ENCODE results near the gene KCNQ1. TPM values are rescaled to one million over a fixed set of nuclear protein-coding genes. Genes with fewer than 3 reads are reported as not detected.

Gene KCNQ1
- total RNA-seq, 2 experiments from 2014 or later, result 9.1 to 10.9 TPM

DNA sequence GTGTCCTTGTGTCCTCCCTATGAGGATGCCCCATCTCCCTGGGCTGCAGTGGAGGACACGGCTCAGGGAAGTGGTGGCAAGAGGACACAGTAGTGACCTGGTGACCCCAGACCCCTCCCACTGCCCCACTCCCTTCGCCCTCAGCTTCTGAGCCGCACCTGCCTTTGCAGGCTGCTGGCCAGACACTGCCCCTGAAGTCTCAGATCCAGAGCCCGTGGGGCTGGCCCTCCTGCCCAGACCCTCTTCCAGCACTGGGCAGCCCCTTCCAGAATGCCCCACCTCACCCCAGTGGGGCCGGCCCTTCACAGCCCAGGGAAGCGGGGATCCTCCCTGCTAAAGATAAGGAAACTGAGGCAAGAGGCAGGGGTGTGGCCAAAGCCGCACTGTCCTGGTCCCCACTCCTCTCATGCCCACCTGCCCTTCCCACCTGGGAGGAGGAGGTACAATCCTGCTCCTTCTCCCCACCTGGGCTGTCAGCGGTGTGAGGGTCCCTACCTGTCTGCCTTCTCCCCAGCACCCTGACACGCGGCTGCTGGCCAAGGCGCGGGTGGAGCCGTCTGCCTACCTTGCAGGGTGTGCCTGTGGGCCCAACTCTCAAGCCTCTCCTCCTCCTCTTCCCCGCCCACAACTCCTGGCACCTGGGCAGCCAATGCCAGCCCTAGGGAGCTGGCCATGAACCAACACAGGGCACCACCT, 17.8 kb upstream of the KCNQ1 start:
- POLR2A ChIA-PET, result no interaction called here
- H3K4me3 Mint-ChIP-seq, result no peak overlapping the region
- no peaks in the 10 kb centered on the region for H3K9me3 Mint-ChIP-seq (ENCODE audit: low read depth)
- CTCF ChIA-PET, result interaction anchor here (0.7 to 3.5 kb wide), 7 partner anchors 10 to 781 kb away, joined by 3 to 51 read pairs (median 4); no protein-coding TSS in a partner anchor
- no peaks in the 10 kb centered on the region for H3K36me3 Mint-ChIP-seq (ENCODE audit: low read depth)
- DNase-seq (no peak), ATAC-seq (no peak)
- intact Hi-C loops (cut with DNase I, micrococcal nuclease), result no loop called here
- H3K27ac Mint-ChIP-seq, result no peak overlapping the region
- no peaks in the 10 kb centered on the region for H3K4me1 Mint-ChIP-seq
- no peaks in the 10 kb centered on the region for H3K27me3 Mint-ChIP-seq

DNA sequence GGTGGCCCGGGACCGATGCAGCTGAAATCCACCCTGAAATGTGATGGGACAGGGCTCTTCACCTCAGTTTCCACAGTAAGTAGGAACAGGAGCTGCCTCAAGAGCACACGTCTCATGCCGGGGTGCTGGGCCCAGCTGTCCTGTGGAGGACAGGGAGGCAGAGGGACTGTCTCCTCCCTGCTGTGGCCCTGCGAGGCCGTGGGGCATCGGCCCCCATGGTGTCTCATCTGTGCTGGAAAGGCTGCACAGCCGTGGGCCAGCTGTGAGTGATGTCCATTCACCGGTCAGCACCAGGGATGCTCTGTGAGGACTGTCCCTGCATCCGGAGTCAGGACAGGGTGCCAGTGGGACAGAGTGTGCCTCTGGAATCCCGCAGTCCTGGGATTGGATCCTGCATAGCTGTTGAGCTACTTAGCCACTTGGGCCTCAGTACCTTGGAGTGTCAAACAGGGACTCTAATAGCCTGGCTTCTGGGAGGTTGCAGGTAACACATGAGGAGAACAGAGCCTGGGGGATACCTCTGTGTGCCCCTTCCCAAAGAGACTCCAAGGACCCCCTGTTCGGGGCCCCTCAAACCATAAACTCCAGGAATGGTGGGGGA, 17.0 kb upstream of the KCNQ1 start:
- no peak for DNase-seq
- POLR2A ChIA-PET, result no interaction called here
- no peaks in the 10 kb centered on the region for H3K9me3 Mint-ChIP-seq (ENCODE audit: low read depth)
- H3K27ac Mint-ChIP-seq, result no peak overlapping the region
- H3K4me3 Mint-ChIP-seq, result no peak overlapping the region
- H3K4me1 Mint-ChIP-seq, result no peaks in the 10 kb centered on the region
- intact Hi-C loops (cut with DNase I, micrococcal nuclease), result loop anchor here (1.0 to 2.0 kb wide), 5 partner anchors 103 to 663 kb away; no protein-coding TSS in a partner anchor
- H3K27me3 Mint-ChIP-seq, result no peaks in the 10 kb centered on the region
- no peaks in the 10 kb centered on the region for H3K36me3 Mint-ChIP-seq (ENCODE audit: low read depth)
- no peak for ATAC-seq
- CTCF ChIA-PET, result interaction anchor here (0.7 to 3.5 kb wide), 7 partner anchors 9 to 780 kb away, joined by 4 to 51 read pairs (median 4); no protein-coding TSS in a partner anchor

DNA sequence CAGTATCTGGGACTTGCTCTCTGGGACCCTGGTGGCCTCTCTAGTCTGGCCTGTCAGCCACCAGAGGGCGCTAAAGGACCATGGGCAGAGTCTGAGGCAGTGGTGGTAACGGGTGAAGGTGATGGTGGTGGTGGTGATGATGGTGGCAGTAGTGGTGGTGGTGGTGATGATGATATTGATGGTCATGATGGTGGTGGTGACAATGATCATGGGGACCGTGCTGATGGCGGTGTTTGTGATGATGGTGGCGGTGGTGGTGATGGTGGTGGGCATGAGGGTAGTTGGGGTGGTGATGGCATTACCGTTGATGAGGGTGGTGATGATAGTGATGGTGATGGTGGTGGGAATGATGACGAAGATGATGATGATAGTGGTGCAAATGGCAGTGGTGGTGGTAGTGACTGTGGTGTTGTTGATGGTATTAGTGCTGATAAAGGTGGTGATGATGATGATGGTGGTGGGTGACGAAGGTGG, 16.4 kb upstream of the KCNQ1 start:
- Mint-ChIP-seq H3K4me3 (no peak overlapping the region), H3K27ac (no peak overlapping the region), H3K9me3 (ENCODE audit: low read depth) (no peaks in the 10 kb centered on the region), H3K36me3 (ENCODE audit: low read depth) (no peaks in the 10 kb centered on the region), H3K27me3 (no peaks in the 10 kb centered on the region), H3K4me1 (no peaks in the 10 kb centered on the region)
- ATAC-seq (peak; percentile 96), DNase-seq (peak; percentile 93)
- POLR2A ChIA-PET, result no interaction called here
- CTCF ChIA-PET, result interaction anchor here (0.8 to 3.5 kb wide), 3 partner anchors 104 to 459 kb away, joined by 4 to 51 read pairs (median 4); no protein-coding TSS in a partner anchor
- intact Hi-C loops (cut with DNase I, micrococcal nuclease), result loop anchor here (1.0 to 2.0 kb wide), 5 partner anchors 103 to 663 kb away; no protein-coding TSS in a partner anchor

DNA sequence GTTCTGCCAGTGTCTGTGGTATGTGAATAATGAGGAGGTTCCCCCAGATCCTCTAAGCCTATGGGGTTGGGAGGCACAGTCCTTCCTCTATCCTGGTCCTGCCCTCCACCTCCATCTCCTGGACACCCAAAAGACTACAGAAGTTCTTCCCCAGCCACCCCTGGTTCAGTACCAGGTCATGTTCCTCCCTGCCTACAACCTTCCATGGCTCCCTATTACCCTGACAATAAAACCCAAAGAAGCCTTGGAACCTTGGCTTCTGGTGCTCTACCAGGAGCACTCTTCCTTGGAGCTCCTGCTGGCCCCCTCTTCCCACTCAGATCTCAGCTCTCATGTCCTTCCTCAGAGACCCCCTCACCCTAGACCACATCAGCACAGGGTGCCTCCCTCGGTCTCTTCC, 13.4 kb upstream of the KCNQ1 start:
- ChIA-PET CTCF (interaction anchor here (2.0 kb wide), 1 partner anchor 100 kb away, joined by 6 read pairs; no protein-coding TSS in a partner anchor), POLR2A (no interaction called here)
- Mint-ChIP-seq H3K27ac (no peak overlapping the region), H3K36me3 (ENCODE audit: low read depth) (no peaks in the 10 kb centered on the region), H3K9me3 (ENCODE audit: low read depth) (no peaks in the 10 kb centered on the region), H3K27me3 (no peaks in the 10 kb centered on the region), H3K4me1 (no peaks in the 10 kb centered on the region), H3K4me3 (no peak overlapping the region)
- ATAC-seq (no peak), DNase-seq (no peak)
- intact Hi-C loops (cut with DNase I, micrococcal nuclease), result no loop called here

DNA sequence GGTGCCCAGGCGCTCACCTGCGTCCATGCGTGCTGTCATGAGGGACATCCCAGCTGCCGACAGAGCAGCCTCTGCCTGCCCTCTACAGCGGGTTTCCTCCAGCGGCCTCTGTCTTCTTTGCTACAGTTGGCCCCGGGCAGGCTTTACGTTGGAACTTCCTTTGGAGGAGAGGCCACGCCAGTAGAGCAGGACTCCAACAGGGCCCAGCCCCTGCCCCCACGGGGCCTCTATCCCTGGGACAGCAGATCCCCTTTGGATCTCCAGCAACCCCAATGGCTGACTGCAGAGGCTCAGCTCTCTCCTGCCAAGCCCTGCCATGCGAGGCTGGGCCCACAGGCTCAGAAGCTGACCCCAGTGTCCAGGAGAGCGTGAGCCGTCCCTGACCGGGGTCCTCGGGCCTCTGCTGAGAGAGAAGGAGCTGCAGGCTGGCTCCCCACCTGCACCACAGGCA, 12.6 kb upstream of the KCNQ1 start:
- no peak overlapping the region for H3K27ac Mint-ChIP-seq
- H3K9me3 Mint-ChIP-seq (ENCODE audit: low read depth), result no peaks in the 10 kb centered on the region
- intact Hi-C loops (cut with DNase I, micrococcal nuclease), result no loop called here
- DNase-seq (no peak), ATAC-seq (no peak)
- no peaks in the 10 kb centered on the region for H3K36me3 Mint-ChIP-seq (ENCODE audit: low read depth)
- POLR2A ChIA-PET, result no interaction called here
- CTCF ChIA-PET, result interaction anchor here (0.7 to 2.0 kb wide), 2 partner anchors 28 to 99 kb away, joined by 3 to 6 read pairs; no protein-coding TSS in a partner anchor
- H3K27me3 Mint-ChIP-seq, result no peaks in the 10 kb centered on the region
- H3K4me3 Mint-ChIP-seq, result no peak overlapping the region
- no peaks in the 10 kb centered on the region for H3K4me1 Mint-ChIP-seq

DNA sequence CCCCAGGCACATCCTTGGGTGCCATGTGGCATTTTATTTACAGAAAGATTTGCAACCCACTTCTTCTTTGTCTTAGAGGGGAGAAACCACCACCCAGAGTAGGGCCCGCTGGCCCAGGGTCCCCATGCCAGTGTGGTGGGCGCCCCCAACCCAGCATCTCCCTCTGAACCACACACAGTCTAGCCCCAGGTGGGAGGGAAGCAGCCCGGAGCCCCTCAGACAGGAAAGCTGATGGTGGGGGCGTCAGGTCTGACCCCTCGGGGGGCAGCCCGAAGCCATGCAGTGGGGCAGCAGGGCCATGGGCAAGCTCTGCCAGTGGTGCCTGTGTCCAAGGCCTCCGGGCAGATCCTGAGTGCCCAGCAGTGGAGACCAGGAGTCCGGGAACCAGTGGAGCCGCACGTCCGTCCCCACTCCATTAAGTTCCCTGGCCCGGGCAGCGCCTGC, 12.2 kb upstream of the KCNQ1 start:
- no peak for ATAC-seq
- H3K9me3 Mint-ChIP-seq (ENCODE audit: low read depth), result no peaks in the 10 kb centered on the region

DNA sequence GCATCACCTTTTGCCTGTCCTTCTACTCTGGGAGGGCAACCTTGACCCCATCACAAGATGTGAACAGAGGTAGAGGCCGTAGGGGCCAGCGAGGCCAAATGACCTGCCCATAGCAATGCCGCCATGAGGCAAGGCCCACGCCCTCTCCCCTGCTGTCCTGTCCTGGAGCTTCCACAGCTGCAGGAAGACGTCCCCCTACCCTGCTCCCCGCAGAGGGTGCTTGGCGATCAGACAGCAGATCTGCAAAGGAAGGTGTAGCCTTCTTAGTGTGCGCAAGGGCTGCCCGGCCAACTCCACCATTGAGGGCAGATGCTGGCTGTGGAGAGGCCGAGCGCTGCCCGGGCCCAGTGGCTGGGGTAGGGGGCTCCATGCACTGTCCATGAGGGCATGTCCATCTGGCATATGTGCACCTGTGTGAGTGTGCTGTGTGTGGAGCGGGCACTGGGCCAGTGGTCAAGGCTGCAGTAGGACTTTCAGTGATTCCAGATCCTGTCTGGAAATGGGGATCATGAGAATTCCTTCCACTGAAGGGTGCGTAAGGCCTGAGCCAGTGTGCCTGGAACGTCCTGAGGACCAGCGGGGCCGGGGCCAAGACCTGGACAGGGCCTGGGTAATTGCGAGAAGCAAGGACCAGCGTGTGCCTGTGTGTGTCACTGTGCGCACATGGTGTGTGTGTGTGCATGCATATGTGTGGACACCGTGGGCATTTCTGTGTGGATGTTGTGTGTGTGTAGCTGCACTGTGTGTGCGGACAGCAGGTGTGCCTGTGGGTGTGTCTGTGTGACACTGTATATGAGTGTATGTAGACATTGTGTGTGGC, 11.5 kb upstream of the KCNQ1 start:
- H3K9me3 Mint-ChIP-seq (ENCODE audit: low read depth), result no peaks in the 10 kb centered on the region
- no peaks in the 10 kb centered on the region for H3K27me3 Mint-ChIP-seq
- ATAC-seq, result no peak
- POLR2A ChIA-PET, result no interaction called here
- no peak overlapping the region for H3K4me3 Mint-ChIP-seq
- no peak for DNase-seq
- H3K27ac Mint-ChIP-seq, result no peak overlapping the region
- CTCF ChIA-PET, result no interaction called here
- H3K36me3 Mint-ChIP-seq (ENCODE audit: low read depth), result no peaks in the 10 kb centered on the region
- intact Hi-C loops (cut with DNase I, micrococcal nuclease), result no loop called here
- H3K4me1 Mint-ChIP-seq, result no peaks in the 10 kb centered on the region

More for the DNA sequence above, 12.2 kb upstream of the KCNQ1 start:
- Mint-ChIP-seq H3K4me1 (no peaks in the 10 kb centered on the region), H3K27ac (no peak overlapping the region), H3K27me3 (no peaks in the 10 kb centered on the region), H3K36me3 (ENCODE audit: low read depth) (no peaks in the 10 kb centered on the region), H3K4me3 (no peak overlapping the region)
- intact Hi-C loops (cut with DNase I, micrococcal nuclease), result no loop called here
- ChIA-PET CTCF (interaction anchor here (0.7 to 2.0 kb wide), 2 partner anchors 29 to 99 kb away, joined by 3 to 6 read pairs; no protein-coding TSS in a partner anchor), POLR2A (no interaction called here)
- no peak for DNase-seq

DNA sequence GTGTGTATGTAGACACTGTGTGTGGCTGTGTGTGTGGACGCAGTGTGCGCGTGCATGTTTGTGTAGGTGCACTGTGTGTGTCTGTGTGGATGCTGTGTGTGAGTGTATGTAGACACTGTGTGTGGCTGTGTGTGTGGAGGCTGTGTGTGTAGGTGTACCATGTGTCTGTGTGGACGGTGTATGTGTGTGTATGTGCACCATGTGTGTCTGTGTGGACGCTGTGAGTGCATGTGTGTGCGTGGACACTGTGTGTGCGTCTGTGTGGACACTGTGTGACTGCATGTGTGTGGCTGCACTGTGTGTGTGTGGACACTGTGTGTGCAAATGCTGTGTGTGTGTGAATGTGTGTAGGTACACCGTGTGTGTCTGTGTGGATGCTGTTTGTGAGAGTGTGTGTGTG, 10.8 kb upstream of the KCNQ1 start:
- ATAC-seq (no peak), DNase-seq (no peak)

DNA sequence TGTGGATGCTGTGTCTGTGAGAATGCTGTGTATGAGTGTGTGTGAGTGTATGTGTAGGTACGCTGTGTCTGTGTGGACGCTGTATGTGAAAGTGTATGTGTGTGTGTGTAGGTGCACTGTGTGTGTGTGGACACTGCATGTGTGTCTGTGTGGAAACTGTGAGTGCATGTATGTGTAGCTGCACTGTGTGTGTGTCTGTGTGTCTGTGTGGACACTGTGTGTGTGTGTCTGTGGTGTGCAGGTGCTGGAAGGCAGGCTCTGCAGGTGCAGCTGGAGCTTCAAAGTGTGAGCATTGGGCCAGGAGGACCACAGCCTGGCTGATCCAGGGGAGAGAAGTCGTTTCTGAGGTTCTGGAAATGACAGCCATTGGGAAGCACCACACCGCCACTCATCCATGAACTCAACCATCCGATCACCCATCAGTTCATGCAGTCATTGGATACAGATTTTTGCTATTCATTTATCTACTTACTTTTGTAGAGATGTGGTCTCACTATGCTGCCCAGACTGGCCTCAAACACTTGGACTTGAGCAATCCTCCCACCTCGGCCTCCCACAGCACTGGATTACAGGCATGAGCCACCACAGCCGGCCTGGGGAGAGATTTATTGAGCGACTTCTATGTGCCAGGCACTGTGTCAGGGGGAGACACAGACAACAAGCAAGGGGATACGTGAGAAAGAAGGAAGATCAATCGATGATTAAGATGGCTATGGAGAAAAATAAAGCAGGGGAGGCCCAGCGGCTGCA, 10.1 kb upstream of the KCNQ1 start:
- Mint-ChIP-seq H3K27me3 (no peaks in the 10 kb centered on the region), H3K27ac (no peak overlapping the region), H3K4me1 (no peaks in the 10 kb centered on the region), H3K4me3 (no peak overlapping the region), H3K9me3 (ENCODE audit: low read depth) (no peaks in the 10 kb centered on the region), H3K36me3 (ENCODE audit: low read depth) (no peaks in the 10 kb centered on the region)
- intact Hi-C loops (cut with DNase I, micrococcal nuclease), result no loop called here
- ATAC-seq (no peak), DNase-seq (no peak)
- ChIA-PET POLR2A (no interaction called here), CTCF (no interaction called here)

More for the DNA sequence above, 10.8 kb upstream of the KCNQ1 start:
- no peaks in the 10 kb centered on the region for H3K4me1 Mint-ChIP-seq
- CTCF ChIA-PET, result no interaction called here
- H3K27ac Mint-ChIP-seq, result no peak overlapping the region
- H3K36me3 Mint-ChIP-seq (ENCODE audit: low read depth), result no peaks in the 10 kb centered on the region
- intact Hi-C loops (cut with DNase I, micrococcal nuclease), result no loop called here
- H3K9me3 Mint-ChIP-seq (ENCODE audit: low read depth), result no peaks in the 10 kb centered on the region
- H3K4me3 Mint-ChIP-seq, result no peak overlapping the region
- H3K27me3 Mint-ChIP-seq, result no peaks in the 10 kb centered on the region
- POLR2A ChIA-PET, result no interaction called here

DNA sequence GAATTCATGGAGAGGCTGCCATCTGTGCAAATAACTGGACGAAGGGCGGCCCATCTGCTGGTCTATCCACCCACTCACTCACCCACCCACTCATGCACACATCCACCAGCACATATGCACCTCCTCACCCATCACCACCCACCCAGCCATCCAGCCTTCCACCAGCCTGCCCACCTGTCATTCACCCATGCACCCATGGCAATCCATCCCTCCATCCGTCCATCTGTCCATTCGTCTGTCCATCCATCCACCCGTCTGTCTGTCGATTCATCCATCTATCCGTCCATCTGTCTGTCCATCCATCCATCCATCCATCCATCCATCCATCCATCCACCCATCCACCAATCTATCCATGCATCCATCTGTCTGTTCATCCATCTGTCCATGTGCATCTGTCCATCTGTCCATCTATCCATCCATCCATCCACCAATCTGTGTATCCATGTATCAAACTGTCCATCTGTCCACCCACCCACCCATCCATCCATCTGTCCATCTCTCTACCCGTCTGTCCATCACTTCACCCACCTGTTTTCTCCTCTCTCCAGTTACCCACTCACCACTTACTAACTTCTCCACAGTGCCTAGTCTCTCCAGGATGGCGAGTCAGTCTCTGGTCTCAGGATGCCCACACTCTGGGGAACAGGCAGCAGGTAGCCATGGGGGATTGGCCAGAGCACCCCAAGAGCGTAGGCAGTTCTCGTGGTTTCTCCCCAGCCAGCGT, 9.4 kb upstream of the KCNQ1 start:
- ATAC-seq (no peak), DNase-seq (no peak)
- ChIA-PET CTCF (no interaction called here), POLR2A (no interaction called here)
- no peaks in the 10 kb centered on the region for H3K4me1 Mint-ChIP-seq
- peaks cover 2% of the 10 kb centered on the region for H3K9me3 Mint-ChIP-seq (ENCODE audit: low read depth)
- no peaks in the 10 kb centered on the region for H3K27me3 Mint-ChIP-seq
- no peaks in the 10 kb centered on the region for H3K36me3 Mint-ChIP-seq (ENCODE audit: low read depth)
- H3K4me3 Mint-ChIP-seq, result no peak overlapping the region
- H3K27ac Mint-ChIP-seq, result no peak overlapping the region
- intact Hi-C loops (cut with DNase I, micrococcal nuclease), result no loop called here
